Upper lobe of left lung (tissue), 4 donors: ENCODE results near the gene TGFBR3.

Experiments used
- POLR2A ChIP-seq, 4 donors: fragments of 450-650 bp; IDR thresholded peaks; one replicate each; pipeline ENCODE4 v1.5.1; 2016 to 2017; ENCODE audit warnings: antibody characterized with exemption in 4 of 4, mild to moderate bottlenecking in 2 of 4
- POLR2AphosphoS5 ChIP-seq, 2 donors: sonication (generic); formaldehyde crosslinking; IDR thresholded peaks; one replicate each; pipeline ENCODE4 v1.5.1; 2017; ENCODE audit warnings: antibody characterized with exemption in 2 of 2
- TF ChIP-seq, protein P1 (sequence below), 6 experiments: fragments of 450-650 bp in 4 of 6; fragments of 200-600 bp in 2 of 6; sonication (generic) in 2 of 6; IDR thresholded peaks; one replicate each; pipeline ENCODE4 v1.5.1; 2016 to 2019; ENCODE audit warnings: antibody characterized with exemption in 6 of 6

DNA sequence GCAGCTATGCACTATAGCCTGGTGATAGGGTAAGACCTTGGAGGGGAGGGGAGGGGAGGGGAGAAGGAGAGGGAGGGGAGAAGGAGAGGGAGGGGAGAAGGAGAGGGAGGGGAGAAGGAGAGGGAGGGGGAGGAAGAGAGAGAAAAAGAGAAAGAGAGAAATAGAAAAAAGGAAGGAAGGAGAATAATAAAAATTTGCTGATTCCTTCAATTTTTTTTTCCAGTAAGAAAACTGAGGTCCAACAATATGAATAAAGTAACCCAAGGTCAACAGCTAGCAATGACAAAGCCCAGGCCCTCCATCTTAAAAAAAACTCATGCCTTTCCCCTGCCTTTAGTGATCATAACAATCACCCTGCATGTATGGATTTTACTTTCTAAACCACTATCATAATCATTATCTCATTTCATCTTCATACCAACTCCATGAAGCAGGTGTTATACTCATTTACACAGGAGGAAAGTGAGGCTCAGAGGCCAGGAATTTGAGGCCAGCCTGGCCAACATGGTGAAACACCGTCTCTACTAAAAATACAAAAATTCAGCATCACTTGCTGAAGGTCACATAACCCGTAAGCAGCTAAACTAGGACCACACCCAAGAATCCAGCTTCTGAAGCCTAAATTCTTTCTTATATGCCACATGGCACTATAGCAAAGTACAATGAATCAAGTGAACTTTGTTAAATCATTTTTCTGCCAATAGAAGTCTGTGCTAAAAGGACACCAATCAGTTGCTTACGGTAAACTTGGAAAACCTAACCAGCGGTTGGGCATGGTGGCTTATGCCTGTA lies 39.9 kb upstream of the TGFBR3 start:
- TF ChIP-seq, protein P1, sequence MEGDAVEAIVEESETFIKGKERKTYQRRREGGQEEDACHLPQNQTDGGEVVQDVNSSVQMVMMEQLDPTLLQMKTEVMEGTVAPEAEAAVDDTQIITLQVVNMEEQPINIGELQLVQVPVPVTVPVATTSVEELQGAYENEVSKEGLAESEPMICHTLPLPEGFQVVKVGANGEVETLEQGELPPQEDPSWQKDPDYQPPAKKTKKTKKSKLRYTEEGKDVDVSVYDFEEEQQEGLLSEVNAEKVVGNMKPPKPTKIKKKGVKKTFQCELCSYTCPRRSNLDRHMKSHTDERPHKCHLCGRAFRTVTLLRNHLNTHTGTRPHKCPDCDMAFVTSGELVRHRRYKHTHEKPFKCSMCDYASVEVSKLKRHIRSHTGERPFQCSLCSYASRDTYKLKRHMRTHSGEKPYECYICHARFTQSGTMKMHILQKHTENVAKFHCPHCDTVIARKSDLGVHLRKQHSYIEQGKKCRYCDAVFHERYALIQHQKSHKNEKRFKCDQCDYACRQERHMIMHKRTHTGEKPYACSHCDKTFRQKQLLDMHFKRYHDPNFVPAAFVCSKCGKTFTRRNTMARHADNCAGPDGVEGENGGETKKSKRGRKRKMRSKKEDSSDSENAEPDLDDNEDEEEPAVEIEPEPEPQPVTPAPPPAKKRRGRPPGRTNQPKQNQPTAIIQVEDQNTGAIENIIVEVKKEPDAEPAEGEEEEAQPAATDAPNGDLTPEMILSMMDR (IDR thresholded peaks at IDR 0.05): no peak
- TF ChIP-seq POLR2AphosphoS5 (IDR thresholded peaks at IDR 0.05) (no peak), POLR2A (IDR thresholded peaks at IDR 0.05) (no peak)
